ENCODE measurements around the gene ZFAND3. TPM values are rescaled to one million over a fixed set of nuclear protein-coding genes. Genes with fewer than 3 reads are reported as not detected.

The ZFAND3 gene
- total RNA-seq, 1 donor from 2014 or later, result 131 TPM

DNA sequence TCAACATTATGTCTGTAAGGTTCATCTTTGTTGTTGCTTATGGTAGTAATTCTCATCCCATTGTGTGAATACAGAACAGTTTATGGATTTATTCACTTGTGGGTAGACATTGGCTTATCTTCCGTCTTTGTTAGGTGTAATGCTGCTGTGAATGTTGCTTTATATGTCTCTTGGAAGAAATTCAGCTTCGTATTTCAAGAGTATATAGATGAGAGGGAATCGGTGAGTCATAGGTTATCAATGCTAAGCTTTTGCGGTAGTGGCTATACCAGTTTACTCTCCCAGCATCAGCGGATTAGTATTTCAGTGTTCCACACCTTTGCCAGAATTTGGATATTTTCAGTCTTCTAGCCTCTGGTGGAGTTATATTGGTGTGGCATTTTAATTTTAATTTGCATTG, 77.8 kb downstream of the ZFAND3 start:
- FAIRE-seq, result peak; percentile 78
- peaks cover 6% of the 10 kb centered on the region for H3K36me3 Mint-ChIP-seq (ENCODE audit: low read depth, unreplicated experiment)
- Histone ChIP-seq H3K4me2 (ENCODE audit: low read length) (peak overlapping the region; percentile 70), H3K27me3 (ENCODE audit: insufficient read depth, low read length) (no peaks in the 10 kb centered on the region), H3K9ac (ENCODE audit: low read length) (no peak overlapping the region), H3K79me2 (ENCODE audit: insufficient read depth, low read length) (peaks cover 100% of the 10 kb centered on the region), H4K20me1 (ENCODE audit: insufficient read depth, low read length) (peaks cover 90% of the 10 kb centered on the region), H3K4me3 (ENCODE audit: insufficient read depth, low read depth, low read length) (no peak overlapping the region), H3K4me1 (ENCODE audit: insufficient read depth, low read length) (peaks cover 15% of the 10 kb centered on the region), H3K36me3 (ENCODE audit: insufficient read depth, low read length) (no peaks in the 10 kb centered on the region), H2AFZ (ENCODE audit: low read depth, low read length) (no peak overlapping the region), H3K9me3 (ENCODE audit: insufficient read depth, low read depth, low read length) (no peaks in the 10 kb centered on the region), H3K27ac (ENCODE audit: low read depth, low read length) (peak overlapping the region; percentile 37)
- no peaks in the 10 kb centered on the region for H3K27me3 Mint-ChIP-seq (ENCODE audit: low read depth, unreplicated experiment)
- no peaks in the 10 kb centered on the region for H3K9me3 Mint-ChIP-seq (ENCODE audit: unreplicated experiment)
- H3K27ac Mint-ChIP-seq (ENCODE audit: unreplicated experiment), result peak overlapping the region; percentile 24
- DNase-seq (ENCODE audit: low read depth), result peak; percentile 85
- peaks cover 27% of the 10 kb centered on the region for H3K4me1 Mint-ChIP-seq (ENCODE audit: low read depth, unreplicated experiment)
- TF ChIP-seq EZH2 (IDR thresholded peaks at IDR 0.05; ENCODE audit: insufficient read depth, low read length) (no peak), CTCF (IDR thresholded peaks at IDR 0.05; ENCODE audit: insufficient read depth, low read depth, low read length) (no peak)
- H3K4me3 Mint-ChIP-seq (ENCODE audit: unreplicated experiment), result no peak overlapping the region

DNA sequence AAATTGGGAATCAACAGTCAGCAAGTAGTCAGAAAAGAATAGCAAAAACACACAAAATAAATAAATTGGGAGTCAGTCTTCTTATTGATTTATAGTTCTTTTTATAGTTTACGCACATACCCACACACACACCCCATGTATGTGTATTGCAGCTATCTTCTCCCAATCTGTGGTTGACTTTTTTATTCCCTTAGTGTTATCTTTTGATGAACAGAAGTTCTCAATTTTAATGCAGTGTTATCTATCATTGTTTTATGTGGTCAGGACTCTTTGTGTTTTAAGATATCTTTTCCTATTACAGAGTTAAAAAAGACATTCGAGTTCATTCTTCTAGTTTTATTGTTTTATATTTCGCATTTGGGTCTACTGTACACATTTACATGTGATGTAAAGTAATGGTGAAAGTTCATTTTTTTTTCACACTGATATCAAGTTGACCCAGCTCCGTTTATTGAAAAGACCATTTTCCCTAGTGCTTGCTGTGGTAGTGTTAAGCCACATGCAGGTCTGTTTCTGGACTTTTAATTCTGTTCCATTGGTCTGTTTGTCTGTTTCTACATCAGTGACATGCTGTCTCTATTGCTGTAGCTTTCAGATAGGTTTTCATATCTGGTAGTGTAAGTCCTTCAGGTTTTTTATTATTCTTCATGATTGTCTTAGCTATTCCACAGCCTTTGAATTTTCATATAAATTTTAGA, 78.4 kb downstream of the ZFAND3 start:
- Mint-ChIP-seq H3K27ac (ENCODE audit: unreplicated experiment) (peak overlapping the region; percentile 24), H3K9me3 (ENCODE audit: unreplicated experiment) (no peaks in the 10 kb centered on the region), H3K4me3 (ENCODE audit: unreplicated experiment) (no peak overlapping the region), H3K27me3 (ENCODE audit: low read depth, unreplicated experiment) (no peaks in the 10 kb centered on the region), H3K36me3 (ENCODE audit: low read depth, unreplicated experiment) (peaks cover 6% of the 10 kb centered on the region), H3K4me1 (ENCODE audit: low read depth, unreplicated experiment) (peaks cover 27% of the 10 kb centered on the region)
- DNase-seq (ENCODE audit: low read depth) (no peak), FAIRE-seq (no peak)
- TF ChIP-seq EZH2 (IDR thresholded peaks at IDR 0.05; ENCODE audit: insufficient read depth, low read length) (no peak), CTCF (IDR thresholded peaks at IDR 0.05; ENCODE audit: insufficient read depth, low read depth, low read length) (no peak)
- Histone ChIP-seq H3K4me2 (ENCODE audit: low read length) (peak overlapping the region; percentile 70), H3K4me3 (ENCODE audit: insufficient read depth, low read depth, low read length) (no peak overlapping the region), H3K4me1 (ENCODE audit: insufficient read depth, low read length) (peaks cover 15% of the 10 kb centered on the region), H3K27me3 (ENCODE audit: insufficient read depth, low read length) (no peaks in the 10 kb centered on the region), H3K9ac (ENCODE audit: low read length) (no peak overlapping the region), H3K36me3 (ENCODE audit: insufficient read depth, low read length) (no peaks in the 10 kb centered on the region), H3K27ac (ENCODE audit: low read depth, low read length) (no peak overlapping the region), H2AFZ (ENCODE audit: low read depth, low read length) (no peak overlapping the region), H4K20me1 (ENCODE audit: insufficient read depth, low read length) (peaks cover 90% of the 10 kb centered on the region), H3K79me2 (ENCODE audit: insufficient read depth, low read length) (peaks cover 100% of the 10 kb centered on the region), H3K9me3 (ENCODE audit: insufficient read depth, low read depth, low read length) (no peaks in the 10 kb centered on the region)

Measured in astrocyte (in vitro differentiated cells and primary cell).